ENCODE data around the gene OR4X2. TPM values are rescaled to one million over a fixed set of nuclear protein-coding genes. Genes with fewer than 3 reads are reported as not detected.

OR4X2 gene
- total RNA-seq, 1 donor from 2014 or later: not detected

DNA sequence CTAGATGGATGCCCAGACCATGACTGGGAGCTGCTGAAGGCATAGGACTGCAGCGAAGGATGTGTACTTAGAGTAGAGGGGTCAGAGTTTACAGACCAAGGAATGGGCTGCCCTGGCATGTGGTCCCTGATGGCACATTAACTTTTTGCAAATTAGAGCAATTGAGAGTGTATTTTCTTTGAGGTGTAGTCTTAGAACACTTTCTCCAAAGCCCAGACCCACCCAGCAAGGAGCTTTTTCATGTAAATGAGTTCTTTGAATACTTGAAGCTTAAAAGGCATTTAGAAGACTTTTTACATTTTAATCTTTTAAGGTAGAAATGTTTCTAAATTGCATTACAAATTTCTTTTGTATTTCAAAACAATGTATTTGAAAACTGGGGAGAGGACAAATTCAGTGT lies 27.7 kb downstream of the OR4X2 start:
- Mint-ChIP-seq H3K4me1 (no peaks in the 10 kb centered on the region), H3K27me3 (ENCODE audit: low read depth) (no peaks in the 10 kb centered on the region), H3K9me3 (peaks cover 70% of the 10 kb centered on the region), H3K36me3 (no peaks in the 10 kb centered on the region), H3K4me3 (no peak overlapping the region), H3K27ac (no peak overlapping the region)
- DNase-seq (ENCODE audit: low spot score in 2 of 2, unreplicated experiment in 2 of 2): no peak
- TF ChIP-seq CTCF (IDR thresholded peaks at IDR 0.05; ENCODE audit: unreplicated experiment): no peak

Other genes starting within 250 kb of the OR4X2 start
- not detected in 3 replicates for gene OR4B1, start 28.3 kb upstream of the OR4X2 start, total RNA-seq
- gene OR4X1, start 18.8 kb downstream of the OR4X2 start, total RNA-seq: not detected in 3 replicates
- not detected in 3 replicates for gene OR4S1, start 61.1 kb downstream of the OR4X2 start, total RNA-seq
- not detected in 3 replicates for gene OR4C3, start 79.8 kb downstream of the OR4X2 start, total RNA-seq
- gene OR4C5, start 121.4 kb downstream of the OR4X2 start, total RNA-seq: not detected in 3 replicates
- not detected in 3 replicates for gene OR4A47, start 243.7 kb downstream of the OR4X2 start, total RNA-seq